Endothelial cell of umbilical vein (primary cell): Measurements from ENCODE around the gene MFAP1. TPM values are rescaled to one million over a fixed set of nuclear protein-coding genes. Genes with fewer than 3 reads are reported as not detected.

Experiments
- BruUV-seq: library from RNA; stranded (reverse); fragments of 400-500 nt; replicated peaks from 2 replicates; lab custom pipeline; 2021; lab: Mats Ljungman, UMichigan
- CTCF ChIA-PET: fragments of 300-600, 350-600 bp; sonication (Branson Sonifier 250); formaldehyde crosslinking; loops from one replicate; lab custom pipeline; 2021; ENCODE audit warnings: antibody characterized with exemption, inconsistent platforms; lab: Charles Lee
- POLR2A ChIA-PET: fragments of 300-600, 350-600 bp; sonication (Branson Sonifier 250); formaldehyde crosslinking; loops from one replicate; lab custom pipeline; 2021; ENCODE audit warnings: antibody characterized with exemption, inconsistent platforms; lab: Charles Lee
- DNase-seq: peaks from one replicate; pipeline ENCODE4 v3.0.0-alpha.2; 2011; ENCODE audit warnings: low read depth, low spot score
- FAIRE-seq: peaks from 2 replicates; lab custom pipeline; 2011; peaks lifted over from hg19 to GRCh38; lab: Jason Lieb, UNC
- H2AFZ ChIP-seq: 2 replicates; pipeline ENCODE4 v1.6.0; 2012; ENCODE audit warnings: low read depth, low read length, control low read depth, inconsistent platforms
- H3K27ac ChIP-seq: 2 replicates; pipeline ENCODE4 v1.5.1; 2011; ENCODE audit warnings: low read depth, mild to moderate bottlenecking, control low read depth, low read length, moderate library complexity; ENCODE audit not compliant: insufficient read depth
- H3K27me3 ChIP-seq, 2 experiments: 2 replicates each; pipeline versions ENCODE4 v1.6.0 to v1.6.1; 2011; ENCODE audit warnings: low read length in 2 of 2, mixed read lengths in 1 of 2; ENCODE audit not compliant: control insufficient read depth in 2 of 2, insufficient read depth in 2 of 2
- H3K36me3 ChIP-seq, 2 experiments: 2 replicates in 1 of 2; 3 replicates in 1 of 2; pipeline ENCODE4 v1.5.1; 2011; ENCODE audit warnings: low read length in 2 of 2, mild to moderate bottlenecking in 1 of 2, moderate library complexity in 1 of 2; ENCODE audit not compliant: control insufficient read depth in 2 of 2, insufficient read depth in 2 of 2; ENCODE audit errors: extremely low read depth in 1 of 2
- H3K4me1 ChIP-seq: 3 replicates; pipeline ENCODE4 v1.5.1; 2011; ENCODE audit warnings: mild to moderate bottlenecking, low read length; ENCODE audit not compliant: control insufficient read depth, insufficient read depth; ENCODE audit errors: extremely low read depth
- H3K4me2 ChIP-seq: 2 replicates; pipeline ENCODE4 v1.6.1; 2011; ENCODE audit warnings: low read length, control low read depth, mixed read lengths; ENCODE audit not compliant: insufficient read depth
- H3K4me3 ChIP-seq, 3 experiments: fragments of 200-600 bp in 1 of 3; sonication (generic), shearing (Covaris generic) in 1 of 3; replicated peaks in 1 of 3; 2 replicates each; pipeline ENCODE4 v1.5.1; 2011 to 2016; ENCODE audit warnings: control low read depth in 3 of 3, low read length in 3 of 3, mild to moderate bottlenecking in 2 of 3, inconsistent platforms in 1 of 3, low read depth in 1 of 3, moderate library complexity in 1 of 3; ENCODE audit not compliant: insufficient read depth in 1 of 3
- H3K79me2 ChIP-seq: 2 replicates; pipeline ENCODE4 v1.6.0; 2012; ENCODE audit warnings: low read length, inconsistent platforms; ENCODE audit not compliant: control insufficient read depth, insufficient read depth
- H3K9ac ChIP-seq: replicated peaks from 2 replicates; pipeline ENCODE3; 2011; ENCODE audit warnings: low read length, control low read depth; ENCODE audit not compliant: insufficient read depth; ENCODE audit errors: extremely low read depth
- H3K9me1 ChIP-seq: replicated peaks from 3 replicates; pipeline ENCODE4 v1.6.0; 2011; ENCODE audit warnings: mild to moderate bottlenecking, low read length; ENCODE audit not compliant: control insufficient read depth, insufficient read depth; ENCODE audit errors: extremely low read depth
- H3K9me3 ChIP-seq: replicated peaks from 2 replicates; pipeline ENCODE4 v1.5.1; 2012; ENCODE audit warnings: low read length, inconsistent platforms; ENCODE audit not compliant: control insufficient read depth, insufficient read depth
- H4K20me1 ChIP-seq: replicated peaks from 2 replicates; pipeline ENCODE3; 2011; ENCODE audit warnings: mild to moderate bottlenecking, low read length; ENCODE audit not compliant: control insufficient read depth, insufficient read depth; ENCODE audit errors: extremely low read depth
- EZH2 ChIP-seq: IDR thresholded peaks from 2 replicates; pipeline ENCODE4 v1.6.1; 2012; ENCODE audit warnings: borderline replicate concordance, low read depth, mild to moderate bottlenecking, moderate library complexity, low read length, inconsistent platforms; ENCODE audit not compliant: severe bottlenecking
- GATA2 ChIP-seq: IDR thresholded peaks from 2 replicates; pipeline ENCODE4 v1.7.0; 2011; ENCODE audit warnings: low read depth, mild to moderate bottlenecking, moderate library complexity, mixed read lengths, low read length; ENCODE audit not compliant: insufficient read length, insufficient read depth
- JUN ChIP-seq: IDR thresholded peaks from 2 replicates; pipeline ENCODE4 v1.6.1; 2011; ENCODE audit warnings: borderline replicate concordance, low read depth; ENCODE audit not compliant: insufficient read length, insufficient read depth
- POLR2A ChIP-seq: IDR thresholded peaks from 2 replicates; pipeline ENCODE4 v1.6.1; 2012; ENCODE audit warnings: low read depth, mild to moderate bottlenecking, control low read depth, low read length
- POLR2AphosphoS5 ChIP-seq: IDR thresholded peaks from 2 replicates; pipeline ENCODE4 v1.6.1; 2012; ENCODE audit warnings: low read depth, mild to moderate bottlenecking, control low read depth, low read length, moderate library complexity; ENCODE audit not compliant: insufficient read depth
- dilution Hi-C: fragments of 300-500 bp; cut with MboI; formaldehyde crosslinking; loops from one replicate; pipeline ENCODE4 v1.15.0; 2019; ENCODE audit warnings: low sequenced_read_pairs; ENCODE audit not compliant: extremely low pct_ligation_motif_present
- intact Hi-C: fragments of 100-400 bp; cut with micrococcal nuclease; formaldehyde crosslinking; loops from one replicate; pipeline ENCODE4 v1.10.0; 2022
- polyA plus RNA-seq, 4 experiments: library from polyadenylated mRNA; depleted of rRNA in 3 of 4; stranded (reverse) in 3 of 4; unstranded in 1 of 4; fragments of >200 nt; gene quantifications; 2 replicates each; pipeline versions ENCODE4 v1.2.1 to v1.2.3, GENCODE V29; 2011 to 2012; ENCODE audit warnings: missing spikeins in 1 of 4
- total RNA-seq: library from RNA; stranded (reverse); gene quantifications from 2 replicates; pipeline ENCODE4 v1.2.3, GENCODE V29; 2021
- TF ChIP-seq, protein P1 (sequence below): IDR thresholded peaks from 2 replicates; pipeline ENCODE4 v1.6.1; 2011; ENCODE audit not compliant: insufficient read depth, insufficient read length

The MFAP1 gene
- total and polyA plus RNA-seq, 2 donors (not counting 3 experiments of a cell fraction or from before 2014, with no cell fraction given): 12.9 to 30.5 TPM

DNA sequence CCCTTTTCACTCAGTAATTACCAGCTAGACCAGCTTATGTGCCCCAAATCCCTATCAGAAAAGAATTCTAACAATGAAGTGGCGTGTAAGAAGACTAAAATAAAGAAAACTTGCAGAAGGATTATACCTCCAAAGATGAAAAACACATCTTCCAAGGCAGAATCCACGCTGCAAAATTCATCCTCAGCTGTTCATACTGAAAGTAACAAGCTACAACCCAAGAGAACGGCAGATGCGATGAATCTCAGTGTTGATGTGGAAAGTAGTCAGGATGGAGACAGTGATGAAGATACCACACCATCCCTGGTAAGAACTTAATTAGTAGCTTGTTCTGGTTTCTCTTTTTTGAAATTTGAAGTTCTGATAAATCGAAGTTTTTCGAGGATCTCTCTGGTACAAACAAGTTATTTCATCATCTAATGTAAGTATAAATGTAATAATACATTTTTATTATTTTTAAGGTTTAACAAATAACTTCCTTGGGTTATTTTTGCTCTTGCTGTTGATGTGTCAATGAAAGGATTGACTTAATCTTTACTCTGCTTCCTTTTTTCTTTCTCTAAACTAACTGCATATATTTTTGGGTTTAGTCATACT is 3.7 kb upstream of the MFAP1 start:
- peak overlapping the region; percentile 83 for H3K9ac ChIP-seq
- H3K9me1 ChIP-seq: no peaks in the 10 kb centered on the region
- ChIA-PET CTCF (interaction anchor here (1.4 to 2.0 kb wide), 2 partner anchors 9 to 673 kb away, joined by 6 to 9 read pairs; no protein-coding TSS in a partner anchor), POLR2A (no interaction called here)
- DNase-seq: peak; percentile 4
- no TSS peak for BruUV-seq
- H3K4me1 ChIP-seq: peaks cover 19% of the 10 kb centered on the region
- H2AFZ ChIP-seq: peak overlapping the region; percentile 69
- peak overlapping the region in 2 of 3 experiments; percentile 57 to 88 for H3K4me3 ChIP-seq
- intact Hi-C loops (no loop called here), dilution Hi-C loops (no loop called here)
- no peaks in the 10 kb centered on the region for H3K9me3 ChIP-seq
- no peaks in the 10 kb centered on the region for H4K20me1 ChIP-seq
- no peaks in the 10 kb centered on the region for H3K36me3 ChIP-seq
- peaks cover 52% of the 10 kb centered on the region for H3K79me2 ChIP-seq
- H3K4me2 ChIP-seq: peak overlapping the region; percentile 93
- H3K27ac ChIP-seq: peak overlapping the region; percentile 15
- no peak for FAIRE-seq
- H3K27me3 ChIP-seq: no peaks in the 10 kb centered on the region
- TF ChIP-seq JUN (no peak), POLR2A (no peak), EZH2 (no peak), POLR2AphosphoS5 (no peak), GATA2 (no peak)
- TF ChIP-seq, protein P1, sequence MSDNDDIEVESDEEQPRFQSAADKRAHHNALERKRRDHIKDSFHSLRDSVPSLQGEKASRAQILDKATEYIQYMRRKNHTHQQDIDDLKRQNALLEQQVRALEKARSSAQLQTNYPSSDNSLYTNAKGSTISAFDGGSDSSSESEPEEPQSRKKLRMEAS: no peak
